ENCODE results near the gene TEP1. TPM values are rescaled to one million over a fixed set of nuclear protein-coding genes. Genes with fewer than 3 reads are reported as not detected.

TEP1 gene
- total and polyA plus RNA-seq, 10 of the 15 experiments (the other 5 are each of a cell fraction or from before 2014, with no cell fraction given), result 3.3 to 29.7 (median 16.8) TPM

GRCh38 chr14:20400965-20401593 is 12.2 kb downstream of the TEP1 start:
- POLR2A ChIA-PET, result no interaction called here

More at GRCh38 chr14:20400965-20401593, 12.2 kb downstream of the TEP1 start:
- 80% methylated on average over 10 of the region's 10 CpGs for WGBS (ENCODE audit: insufficient coverage, insufficient replicate concordance, low lambda C conversion rate, missing lambda C conversion rate)
- CTCF ChIA-PET, result interaction anchor here (0.9 to 1.2 kb wide), 3 partner anchors 9 to 15 kb away, joined by 3 to 5 read pairs (median 3); partner anchors contain the start of gene TEP1
- no peaks in the 10 kb centered on the region; the same call in 1 of the 2 replicates for H4K20me1 ChIP-seq (ENCODE audit: control insufficient read depth, insufficient read depth)
- DNase-seq (ENCODE audit: low read depth, low spot score) (no peak), ATAC-seq (no peak), FAIRE-seq (peak; percentile 44)
- no peak overlapping the region for H3K4me2 ChIP-seq (ENCODE audit: control insufficient read depth, insufficient read depth)
- H3K36me3 ChIP-seq (ENCODE audit: control insufficient read depth in 2 of 2, insufficient read depth in 2 of 2, low read length in 1 of 2), result peaks cover 5 to 31% of the 10 kb centered on the region in 2 experiments; a peak in 3 of 4 replicates
- no peaks in the 10 kb centered on the region for H3K9me3 ChIP-seq (replicated peaks; ENCODE audit: control insufficient read depth, insufficient read depth, low read length)
- TF ChIP-seq BCL3 (IDR thresholded peaks at IDR 0.05; ENCODE audit: borderline replicate concordance, insufficient read depth, low read depth, low read length, poor library complexity, severe bottlenecking) (peak; percentile 69), JUNB (IDR thresholded peaks at IDR 0.05) (peak; percentile 64), ETV6 (conservative IDR thresholded peaks at IDR 0.05 in 1 of 2, IDR thresholded peaks at IDR 0.05 in 1 of 2; ENCODE audit: borderline replicate concordance in 1 of 2, low read depth in 1 of 2) (0 out of 4 replicates have a peak, but pooled peaks of 1 of the 2 experiments have one; percentile 41), ZBTB33 (IDR thresholded peaks at IDR 0.05) (no peak)
- no TSS peak for BruUV-seq (replicated peaks)
- intact Hi-C loops (cut with micrococcal nuclease; ENCODE audit: unreplicated experiment) (no loop called here), in situ Hi-C loops (cut with MboI) (no loop called here)
- H3K4me3 ChIP-seq, result no peak overlapping the region
- H3K27ac ChIP-seq (ENCODE audit: control insufficient read depth, insufficient read depth), result no peak overlapping the region
- no peaks in the 10 kb centered on the region for H3K4me1 ChIP-seq (ENCODE audit: control insufficient read depth, insufficient read depth, low read length)
- RAD21 ChIA-PET (ENCODE audit: unreplicated experiment), result interaction anchor here (1.3 kb wide), 1 partner anchor 13 kb away, joined by 3 read pairs; no protein-coding TSS in a partner anchor
- H3K79me2 ChIP-seq (ENCODE audit: control insufficient read depth, insufficient read depth, low read length), result no peaks in the 10 kb centered on the region
- H2AFZ ChIP-seq (ENCODE audit: control insufficient read depth, low read depth, low read length), result no peak overlapping the region
- SMC1A ChIA-PET (ENCODE audit: uncharacterized antibody, unreplicated experiment), result interaction anchor here (1.0 to 1.3 kb wide), 2 partner anchors 15 to 25 kb away, joined by 3 read pairs; no protein-coding TSS in a partner anchor
- no peaks in the 10 kb centered on the region for H3K27me3 ChIP-seq (replicated peaks in 1 of 2; ENCODE audit: control insufficient read depth in 2 of 2, insufficient read depth in 2 of 2, low read length in 1 of 2)
- H3K9ac ChIP-seq (ENCODE audit: control insufficient read depth, insufficient read depth, low read length), result no peak overlapping the region
